Stimulated activated CD4-positive, alpha-beta T cell treated with anti-CD3 and anti-CD28 coated beads, TNF-alpha, amount 100 ng/mL, for 48 hours (primary cell): ENCODE results near the gene ULBP2.
"Not testable (repeated sequence)": the region's sequence is repeated elsewhere in the genome, so short reads cannot be mapped to it uniquely, and the experiment has no call there.

Source experiments
- DNase-seq, 3 donors: peaks; one replicate each; pipeline ENCODE4 v3.0.0-alpha.2; 2020; ENCODE audit warnings: low read depth in 3 of 3

ULBP2 gene

GRCh38 chr6:149925974-149926777, 15.6 kb upstream of the ULBP2 start:
- DNase-seq = peak; percentile 69 to 80 (median 71)

GRCh38 chr6:149927025-149927424, 14.8 kb upstream of the ULBP2 start:
- DNase-seq = not testable (repeated sequence)

GRCh38 chr6:149929422-149929821, 12.4 kb upstream of the ULBP2 start:
- DNase-seq = no peak

GRCh38 chr6:149931501-149931900, 10.3 kb upstream of the ULBP2 start:
- DNase-seq = no peak

GRCh38 chr6:149933036-149933435, 8.8 kb upstream of the ULBP2 start:
- DNase-seq = no peak

- no peak for DNase-seq
These were observed 8.4 kb upstream of the ULBP2 start for GRCh38 chr6:149933461-149933860.

GRCh38 chr6:149934249-149935156, 7.3 kb upstream of the ULBP2 start:
- peak; percentile 46 to 53 (median 47) for DNase-seq

GRCh38 chr6:149935246-149935645, 6.6 kb upstream of the ULBP2 start:
- DNase-seq = no peak

GRCh38 chr6:149935668-149936067, 6.1 kb upstream of the ULBP2 start:
- no peak for DNase-seq

GRCh38 chr6:149936743-149937142, 5.1 kb upstream of the ULBP2 start:
- DNase-seq = no peak

- not testable (repeated sequence) for DNase-seq
These were observed 3.7 kb upstream of the ULBP2 start for GRCh38 chr6:149938013-149938570.

- no peak for DNase-seq
These were observed 3.1 kb upstream of the ULBP2 start for GRCh38 chr6:149938571-149939355.

GRCh38 chr6:149939356-149939648, 2.5 kb upstream of the ULBP2 start:
- DNase-seq = no peak

- DNase-seq = no peak
These were observed 1.7 kb upstream of the ULBP2 start for GRCh38 chr6:149939909-149940671.

- no peak for DNase-seq
These were observed 1.2 kb upstream of the ULBP2 start for GRCh38 chr6:149940672-149940982.

- no peak for DNase-seq
These were observed 631 bp downstream of the ULBP2 start for GRCh38 chr6:149942461-149942829.

GRCh38 chr6:149943321-149943720, 1.5 kb downstream of the ULBP2 start:
- DNase-seq = not testable (repeated sequence)

- DNase-seq = not testable (repeated sequence)
These were observed 3.5 kb downstream of the ULBP2 start for GRCh38 chr6:149945276-149945675.

GRCh38 chr6:149946631-149947030, 4.8 kb downstream of the ULBP2 start:
- DNase-seq = not testable (repeated sequence)

GRCh38 chr6:149947533-149947932, 5.7 kb downstream of the ULBP2 start:
- DNase-seq = not testable (repeated sequence)

- no peak for DNase-seq
These were observed 6.2 kb downstream of the ULBP2 start for GRCh38 chr6:149948011-149948410.
